H1 (cell line): ENCODE measurements around the gene FRY.

ENCODE experiments used
- EZH2 ChIP-seq: fragments of 200-600 bp; sonication (generic); IDR thresholded peaks from 2 replicates; pipeline ENCODE4 v1.7.1; 2012; ENCODE audit warnings: low read depth, mild to moderate bottlenecking, moderate library complexity, low read length, inconsistent platforms; ENCODE audit not compliant: severe bottlenecking
- JUND ChIP-seq: IDR thresholded peaks from 2 replicates; pipeline ENCODE4 v1.6.1; 2011; ENCODE audit warnings: mild to moderate bottlenecking, improper control_type of control experiment, low read length
- POLR2A ChIP-seq, 2 experiments: IDR thresholded peaks; 1 replicate in 1 of 2; 2 replicates in 1 of 2; pipeline ENCODE4 v1.6.1; 2011; ENCODE audit warnings: low read depth in 2 of 2, low read length in 2 of 2, mild to moderate bottlenecking in 2 of 2; ENCODE audit errors: control extremely low read depth in 1 of 2
- RXRA ChIP-seq: IDR thresholded peaks from 2 replicates; pipeline ENCODE4 v1.6.1; 2011; ENCODE audit warnings: low read depth, mild to moderate bottlenecking, low read length, moderate library complexity; ENCODE audit not compliant: insufficient read depth
- TCF12 ChIP-seq: IDR thresholded peaks from 2 replicates; pipeline ENCODE4 v1.6.1; 2011; ENCODE audit warnings: low read depth, mild to moderate bottlenecking, low read length
- TEAD4 ChIP-seq: IDR thresholded peaks from 2 replicates; pipeline ENCODE4 v1.6.1; 2012; ENCODE audit warnings: low read depth, low read length, inconsistent platforms, mixed read lengths

DNA sequence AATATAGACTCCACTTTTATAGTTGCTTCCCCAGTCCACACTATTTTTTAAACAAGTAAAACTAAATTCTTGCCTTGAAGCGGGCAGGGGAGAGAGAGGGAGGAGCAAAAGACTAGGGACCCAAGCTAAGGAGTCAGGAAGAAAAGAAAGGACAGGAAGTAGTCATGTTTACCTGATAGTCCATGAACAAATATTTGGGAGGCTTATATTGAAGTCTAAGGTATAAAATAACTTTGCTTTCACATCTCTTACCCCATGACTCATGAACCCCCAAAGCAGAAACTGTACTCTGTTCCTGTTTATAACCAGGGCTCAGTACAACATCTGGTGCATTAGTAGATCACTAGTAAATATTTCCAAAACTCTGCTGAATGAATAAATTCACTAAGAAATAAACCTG is 216.3 kb downstream of the FRY start:
- TF ChIP-seq POLR2A (IDR thresholded peaks at IDR 0.05; ENCODE audit: control extremely low read depth in 1 of 2, low read depth in 2 of 2, low read length in 2 of 2) (no peak), EZH2 (no peak), JUND (no peak), TCF12 (no peak), RXRA (no peak), TEAD4 (no peak)
